Measurements from ENCODE around the gene SAFB.

The SAFB gene

DNA sequence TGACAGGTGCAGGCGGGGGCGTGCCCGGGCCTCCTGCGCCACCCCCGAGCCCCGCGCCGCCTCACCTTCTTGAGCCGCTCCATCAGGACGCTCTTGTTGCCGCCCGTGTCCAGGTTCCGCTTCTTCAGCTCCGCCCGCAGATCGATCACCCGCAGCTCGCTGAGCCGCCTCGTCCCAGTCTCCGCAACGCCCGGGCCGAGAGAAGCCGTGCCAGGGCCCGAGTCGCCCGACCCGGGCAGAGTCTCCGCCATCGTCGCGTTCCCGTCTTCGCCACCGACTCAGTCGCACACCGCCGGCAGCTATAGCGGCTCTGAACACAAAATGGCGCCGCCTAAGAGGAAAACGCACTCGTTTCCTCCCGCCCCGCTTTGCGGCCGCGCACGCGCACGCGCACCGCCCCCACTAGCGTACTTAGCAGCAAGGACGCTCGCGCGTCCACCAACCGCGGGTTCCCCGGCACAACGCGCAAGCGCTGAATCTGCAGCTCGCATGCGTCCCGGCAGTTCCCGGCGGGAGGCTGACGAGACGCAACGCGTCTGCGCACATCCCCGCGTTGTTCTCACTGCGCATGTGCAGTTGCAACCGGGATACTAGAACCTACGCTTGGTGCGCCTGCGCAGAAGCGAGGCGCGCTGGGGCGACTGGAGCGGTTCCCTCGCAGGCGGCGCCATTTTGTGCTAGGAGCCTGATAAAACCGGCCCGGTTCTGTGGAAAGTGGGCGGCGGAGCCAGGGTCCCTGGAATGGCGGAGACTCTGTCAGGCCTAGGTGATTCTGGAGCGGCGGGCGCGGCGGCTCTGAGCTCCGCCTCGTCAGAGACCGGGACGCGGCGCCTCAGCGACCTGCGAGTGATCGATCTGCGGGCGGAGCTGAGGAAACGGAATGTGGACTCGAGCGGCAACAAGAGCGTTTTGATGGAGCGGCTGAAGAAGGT, at the start of gene SAFB, which contains the start of gene SAFB2:
TSS of gene SAFB (plus strand) at position 619 of the 932 bp plus-strand sequence. CDS start at position 742, 123 bp downstream.
TSS of gene SAFB2 (minus strand) at position 312 of the 932 bp plus-strand sequence. CDS start at position 251, 61 bp downstream.
- DNase-seq, result peak; percentile 99

- no peak for DNase-seq
These were observed 47.3 kb upstream of the SAFB start for GRCh38 chr19:5575590-5575989.

DNA sequence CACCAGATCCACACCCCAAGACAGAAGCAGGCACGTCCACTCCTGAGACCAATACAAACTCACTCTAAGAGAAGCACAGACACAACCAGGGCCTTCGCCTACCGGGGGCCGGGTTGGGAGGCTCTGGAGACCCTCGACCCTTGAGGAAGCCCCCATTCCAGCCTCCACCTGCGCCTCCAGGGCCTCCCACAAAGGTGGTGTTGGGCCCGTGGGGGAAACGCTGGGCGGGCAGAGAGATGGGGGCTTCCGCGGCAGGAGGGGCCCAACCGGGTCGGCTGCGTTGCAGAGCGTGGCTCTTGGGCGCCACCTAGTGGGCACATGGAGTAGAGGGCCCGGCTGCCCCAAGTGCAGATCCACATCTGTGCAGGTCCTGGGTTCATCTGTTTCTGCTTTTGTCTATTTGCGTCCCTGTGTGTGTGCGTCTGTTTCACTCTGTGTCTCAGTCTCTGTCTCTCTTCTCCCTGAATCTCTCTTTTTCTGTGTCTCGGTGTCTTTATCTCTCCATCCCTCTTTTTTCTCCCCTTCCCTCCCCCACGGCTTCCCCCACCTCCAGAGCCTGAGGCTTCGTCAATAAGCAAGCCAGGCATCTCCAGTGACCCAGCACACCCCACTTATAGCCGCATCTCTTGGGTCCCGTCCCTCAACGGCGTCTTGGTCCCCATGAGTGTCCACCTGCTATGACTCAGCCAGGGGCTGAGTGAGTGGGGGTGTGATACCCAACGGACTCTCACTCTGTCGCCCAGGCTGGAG, 44.6 kb upstream of the SAFB start:
- DNase-seq, result peak; percentile 20

DNA sequence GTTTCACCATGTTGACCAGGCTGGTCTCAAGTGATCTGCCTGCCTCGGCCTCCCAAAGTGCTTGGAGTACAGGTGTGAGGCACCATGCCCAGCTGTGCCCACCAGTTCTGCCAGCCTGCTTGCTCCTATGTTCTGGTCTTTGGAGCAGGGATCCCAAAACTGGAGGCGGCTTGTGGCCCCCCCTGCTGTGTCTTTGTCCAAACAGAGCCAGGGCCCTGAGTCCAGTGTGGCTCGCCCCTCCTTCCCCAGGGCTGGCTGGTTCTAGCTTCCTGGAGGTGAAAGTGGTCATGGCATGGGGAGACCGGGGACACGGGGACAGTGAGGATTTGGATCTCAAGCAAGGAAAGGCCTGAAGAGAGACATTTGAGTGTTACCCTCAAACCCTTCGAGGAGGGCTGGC, 43.6 kb upstream of the SAFB start:
- no peak for DNase-seq

DNA sequence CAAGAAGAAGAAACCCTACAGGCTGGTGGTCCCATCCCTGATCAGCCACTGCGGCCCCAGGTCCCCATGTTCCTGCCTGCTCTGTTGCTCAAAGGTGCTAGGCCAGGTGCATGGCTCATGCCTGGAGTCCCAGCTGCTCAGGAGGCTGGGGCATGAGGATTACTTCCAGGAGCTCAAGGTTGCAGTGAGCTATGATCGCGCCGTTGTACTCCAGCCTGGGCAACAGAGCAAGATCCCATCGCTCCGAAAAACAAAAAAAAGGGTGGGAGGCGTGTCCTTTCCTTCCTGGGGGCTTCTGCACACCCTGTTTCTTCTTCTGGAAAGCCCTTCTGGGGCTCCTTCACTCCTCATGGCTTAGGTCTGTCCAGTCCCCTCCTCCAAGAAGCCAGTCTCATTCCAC, 43.2 kb upstream of the SAFB start:
- DNase-seq, result no peak

DNA sequence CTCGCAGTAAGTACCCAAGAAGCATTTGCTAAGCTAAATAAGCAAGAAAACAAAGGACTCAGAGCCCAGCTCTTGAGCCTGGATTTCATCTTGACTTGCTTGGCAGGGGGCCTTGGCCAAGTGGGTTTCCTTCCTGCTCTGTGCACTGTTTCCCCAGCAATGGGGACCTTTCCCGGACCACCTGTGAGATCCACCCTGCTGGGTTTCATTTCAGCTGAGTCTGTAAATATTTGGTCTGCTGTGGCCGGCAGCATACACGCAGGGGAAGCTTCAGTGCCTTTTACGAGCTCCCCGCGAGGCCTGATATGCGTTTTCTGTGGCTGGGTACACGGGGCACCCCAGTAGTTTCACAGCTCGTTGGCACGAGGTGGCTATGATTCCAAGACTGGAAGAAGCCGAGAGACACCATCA, 42.7 kb upstream of the SAFB start:
- no peak for DNase-seq

GRCh38 chr19:5585461-5586299, 37.2 kb upstream of the SAFB start:
- DNase-seq, result no peak

DNA sequence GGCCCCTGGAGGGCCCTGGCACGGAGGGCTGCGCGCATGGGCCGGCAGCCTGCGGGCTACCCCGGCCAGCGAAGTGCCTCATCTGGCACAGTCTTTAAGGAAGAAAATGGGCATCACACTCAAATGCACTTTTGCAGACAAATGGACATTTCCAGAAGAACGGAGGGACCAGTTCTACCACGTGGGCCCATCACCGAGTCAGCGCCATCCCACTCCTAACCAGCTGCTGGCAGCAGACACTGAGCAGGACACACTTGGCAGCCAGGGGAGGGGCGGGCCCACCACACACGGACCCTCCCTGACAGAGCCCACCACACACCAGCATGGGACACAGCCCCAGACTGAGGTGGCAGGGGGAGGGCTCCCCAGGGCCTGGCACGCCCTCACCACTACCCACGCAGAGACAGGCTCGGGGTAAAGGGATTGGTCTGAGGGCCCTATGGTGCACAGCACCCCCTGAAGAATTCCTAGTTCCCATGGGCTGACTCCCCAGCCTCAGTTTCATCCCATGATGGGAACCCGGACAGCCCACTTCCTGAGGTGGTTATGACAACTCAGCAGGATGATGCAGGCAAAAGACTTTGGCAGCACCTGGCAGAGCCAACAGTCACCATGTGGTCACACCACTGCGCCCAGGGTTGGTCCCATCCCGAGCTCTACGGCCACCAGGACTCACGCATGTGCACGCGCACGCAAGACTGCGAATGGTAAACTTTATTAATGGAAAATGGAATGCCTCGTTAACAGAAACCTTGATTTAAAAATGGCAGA, 36.4 kb upstream of the SAFB start:
- DNase-seq, result no peak

- DNase-seq, result no peak
These were observed 35.8 kb upstream of the SAFB start for GRCh38 chr19:5587071-5587455.

DNA sequence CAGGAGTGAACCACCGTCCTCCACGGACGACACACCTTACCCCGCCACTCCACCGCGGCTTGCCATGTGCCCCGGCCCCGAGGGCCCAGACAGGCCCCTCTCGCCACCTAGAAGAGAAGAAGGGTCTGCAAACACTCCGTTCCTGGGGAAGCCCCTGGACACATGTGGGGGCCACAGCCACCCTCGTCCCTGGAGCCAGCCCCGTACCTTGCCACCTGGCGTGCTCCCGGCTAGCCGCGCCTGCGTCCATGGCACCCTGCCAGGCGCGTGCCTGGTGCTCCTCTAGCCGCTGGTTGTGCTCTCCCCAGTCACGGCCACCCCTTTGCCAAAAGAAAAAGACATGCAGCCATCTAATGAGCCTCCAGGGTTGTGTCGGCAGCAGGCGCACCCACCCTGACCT, 35.2 kb upstream of the SAFB start:
- no peak for DNase-seq

GRCh38 chr19:5588441-5588840, 34.4 kb upstream of the SAFB start:
- DNase-seq, result no peak

- no peak for DNase-seq
These were observed 33.8 kb upstream of the SAFB start for GRCh38 chr19:5588906-5589676.

GRCh38 chr19:5590151-5590864, 32.6 kb upstream of the SAFB start:
- no peak for DNase-seq

DNA sequence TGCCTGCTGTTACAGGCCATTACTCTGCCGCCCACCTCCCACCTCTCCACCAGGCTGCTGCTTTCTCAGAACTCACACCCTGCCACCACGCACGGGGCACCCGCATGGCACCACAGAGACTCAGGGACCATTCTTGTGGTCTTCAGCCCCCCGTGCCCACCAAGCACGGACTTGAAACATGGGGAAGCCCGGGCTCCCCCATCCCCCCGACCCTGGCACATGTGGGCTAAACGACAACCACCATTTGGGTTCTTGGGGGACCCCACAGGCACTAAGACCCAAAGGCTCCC, 32.1 kb upstream of the SAFB start:
- no peak for DNase-seq

DNA sequence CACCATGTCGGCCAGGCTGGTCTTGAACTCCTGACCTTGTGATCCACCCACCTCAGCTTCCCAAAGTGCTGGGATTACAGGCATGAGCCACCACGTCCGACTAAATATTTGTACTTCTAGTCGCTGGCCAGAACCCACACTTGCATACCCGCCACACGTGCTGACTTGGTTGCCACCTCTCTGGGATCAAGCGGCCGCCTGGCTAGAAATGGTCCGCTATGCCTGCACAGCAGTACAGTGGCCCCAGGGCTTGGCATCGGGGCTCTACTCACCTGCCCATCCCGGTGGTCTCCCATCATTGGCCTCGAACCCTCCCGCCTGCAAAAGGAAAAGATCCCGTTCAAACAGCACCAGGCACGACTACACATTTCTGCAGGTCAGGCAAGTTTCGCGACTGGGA, 31.4 kb upstream of the SAFB start:
- DNase-seq, result no peak

DNA sequence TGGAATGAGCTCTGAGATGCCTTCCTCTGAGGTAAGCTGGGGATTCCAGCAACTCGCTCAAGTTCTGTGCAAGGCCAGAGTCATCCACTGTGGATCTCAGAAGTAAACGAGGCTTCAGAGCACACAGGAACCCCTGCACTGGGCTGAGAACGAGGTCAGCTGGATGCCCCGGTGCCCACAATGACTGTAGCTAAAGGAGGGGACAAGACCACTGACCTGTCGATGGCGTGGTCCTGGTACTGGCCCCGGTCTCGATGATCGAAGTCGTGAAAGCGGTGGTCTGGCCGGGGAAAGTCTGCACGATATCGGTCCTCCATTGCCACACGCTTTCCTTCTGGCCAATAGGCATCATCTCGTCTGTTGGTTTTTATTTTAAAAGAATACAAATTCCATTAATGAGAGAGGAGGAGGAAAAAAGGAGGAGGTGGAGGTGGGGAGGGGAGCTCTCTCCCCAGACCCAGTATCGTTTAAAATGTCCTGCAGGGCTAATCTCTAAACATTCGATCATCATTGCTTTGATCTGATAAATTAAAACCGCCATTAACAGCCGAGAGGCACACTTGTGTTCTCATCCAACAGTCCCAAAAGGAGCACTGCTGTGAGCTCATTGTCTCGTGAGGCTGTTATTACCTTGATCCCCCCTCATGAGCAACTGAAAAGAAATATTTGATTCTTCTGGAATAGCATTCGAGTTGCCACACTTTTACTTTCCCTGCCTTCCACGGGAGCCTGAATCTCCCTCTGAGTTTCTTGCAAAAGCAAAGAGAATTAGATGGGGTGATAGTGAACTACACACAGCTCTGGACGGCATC, 30.1 kb upstream of the SAFB start:
- DNase-seq, result no peak

DNA sequence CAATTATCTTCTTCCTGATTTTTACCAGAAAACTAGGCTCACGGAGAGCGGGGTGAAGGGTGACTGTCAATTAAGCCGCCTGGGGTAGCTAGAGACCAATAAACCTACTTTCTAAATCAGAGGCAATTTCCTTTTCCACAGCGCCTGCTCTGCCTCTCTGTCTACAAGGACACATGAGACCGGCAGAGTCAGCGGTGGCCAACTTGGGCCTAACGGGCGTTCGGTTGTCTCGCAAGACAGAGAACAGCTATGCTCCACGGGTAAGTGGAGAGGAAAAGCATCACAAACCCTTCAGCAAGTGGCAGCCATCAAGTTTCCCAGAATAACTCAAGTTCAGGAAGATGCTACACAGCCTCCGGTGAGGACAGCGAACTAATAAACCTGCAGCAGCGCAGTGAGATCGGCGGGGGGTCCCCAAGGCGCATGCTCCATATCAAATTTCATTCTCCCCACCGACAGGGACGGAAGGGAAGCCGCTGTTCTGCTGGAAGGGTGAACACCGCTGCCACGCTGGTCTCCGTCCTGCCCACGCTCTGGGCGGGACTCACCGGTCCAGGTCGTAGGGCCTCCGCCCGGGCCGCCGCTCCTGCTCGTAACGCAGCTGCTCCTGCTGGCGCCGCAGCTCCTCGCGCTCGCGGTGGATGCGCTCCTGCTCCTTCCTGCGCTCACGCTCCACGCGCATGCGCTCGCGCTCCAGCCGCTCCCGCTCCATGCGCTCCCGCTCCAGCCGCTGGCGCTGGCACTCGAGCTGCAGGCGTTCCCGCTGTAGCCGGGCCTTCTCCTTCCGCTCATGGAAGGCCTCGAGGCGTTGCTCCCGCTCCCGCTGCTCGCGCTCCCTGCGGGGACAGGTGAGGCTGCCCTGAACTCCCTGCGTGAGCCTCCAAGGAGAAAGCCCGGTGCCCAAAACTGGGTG, 29.3 kb upstream of the SAFB start:
- DNase-seq, result no peak

- no peak for DNase-seq
These were observed 28.3 kb upstream of the SAFB start for GRCh38 chr19:5594521-5594950.

GRCh38 chr19:5595129-5595528, 27.8 kb upstream of the SAFB start:
- DNase-seq, result no peak

Measured in NCI-H1048 (cell line).